ENCODE data around the gene PMF1.

PMF1 gene

GRCh38 chr1:156241926-156242325, 29.1 kb downstream of the PMF1 start, which contains the start of gene BGLAP:
Gene BGLAP, plus strand, starts transcription at chr1:156242184. Its CDS starts 48 bp downstream, at chr1:156242232.
- peaks cover 10% of the 10 kb centered on the region for H3K4me1 ChIP-seq (ENCODE audit: insufficient read depth, poor library complexity, severe bottlenecking)
- peaks cover 6% of the 10 kb centered on the region for H3K27me3 ChIP-seq (ENCODE audit: insufficient read depth, poor library complexity, severe bottlenecking)
- H3K36me3 ChIP-seq (ENCODE audit: low read depth), result peaks cover 2% of the 10 kb centered on the region; the same call in 1 of the 2 replicates
- DNase-seq (ENCODE audit: low spot score), result no peak
- H3K9me3 ChIP-seq (ENCODE audit: severe bottlenecking), result no peaks in the 10 kb centered on the region
- peak within 1 kb of the TSS; percentile 41 for H3K27ac ChIP-seq (ENCODE audit: poor library complexity, severe bottlenecking)
- no peak for ATAC-seq (ENCODE audit: low read depth)
- no peak within 1 kb of the TSS for H3K4me3 ChIP-seq (ENCODE audit: severe bottlenecking)
- no peak for TF ChIP-seq CTCF (IDR thresholded peaks at IDR 0.05; ENCODE audit: poor library complexity, severe bottlenecking)

GRCh38 chr1:156242738-156243137, 29.9 kb downstream of the PMF1 start:
- no peak overlapping the region for H3K27ac ChIP-seq (ENCODE audit: poor library complexity, severe bottlenecking)
- no peak for DNase-seq (ENCODE audit: low spot score)

GRCh38 chr1:156244126-156244525, 31.3 kb downstream of the PMF1 start:
- H3K36me3 ChIP-seq (ENCODE audit: low read depth), result no peaks in the 10 kb centered on the region
- peaks cover 6% of the 10 kb centered on the region for H3K27me3 ChIP-seq (ENCODE audit: insufficient read depth, poor library complexity, severe bottlenecking)
- no peak for TF ChIP-seq CTCF (IDR thresholded peaks at IDR 0.05; ENCODE audit: poor library complexity, severe bottlenecking)
- ATAC-seq (ENCODE audit: low read depth), result no peak
- no peak overlapping the region for H3K4me3 ChIP-seq (ENCODE audit: severe bottlenecking)
- no peak overlapping the region for H3K27ac ChIP-seq (ENCODE audit: poor library complexity, severe bottlenecking)
- no peak for DNase-seq (ENCODE audit: low spot score)
- peaks cover 10% of the 10 kb centered on the region for H3K4me1 ChIP-seq (ENCODE audit: insufficient read depth, poor library complexity, severe bottlenecking)
- H3K9me3 ChIP-seq (ENCODE audit: severe bottlenecking), result no peaks in the 10 kb centered on the region

More at GRCh38 chr1:156242738-156243137, 29.9 kb downstream of the PMF1 start:
- no peak for TF ChIP-seq CTCF (IDR thresholded peaks at IDR 0.05; ENCODE audit: poor library complexity, severe bottlenecking)
- Histone ChIP-seq H3K4me1 (ENCODE audit: insufficient read depth, poor library complexity, severe bottlenecking) (peaks cover 10% of the 10 kb centered on the region), H3K9me3 (ENCODE audit: severe bottlenecking) (no peaks in the 10 kb centered on the region), H3K27me3 (ENCODE audit: insufficient read depth, poor library complexity, severe bottlenecking) (peaks cover 6% of the 10 kb centered on the region), H3K4me3 (ENCODE audit: severe bottlenecking) (no peak overlapping the region), H3K36me3 (ENCODE audit: low read depth) (no peaks in the 10 kb centered on the region)
- no peak for ATAC-seq (ENCODE audit: low read depth)

GRCh38 chr1:156244712-156245111, 31.9 kb downstream of the PMF1 start:
- DNase-seq (ENCODE audit: low spot score) (no peak), ATAC-seq (ENCODE audit: low read depth) (no peak)
- no peak for TF ChIP-seq CTCF (IDR thresholded peaks at IDR 0.05; ENCODE audit: poor library complexity, severe bottlenecking)
- Histone ChIP-seq H3K9me3 (ENCODE audit: severe bottlenecking) (no peaks in the 10 kb centered on the region), H3K36me3 (ENCODE audit: low read depth) (no peaks in the 10 kb centered on the region), H3K4me3 (ENCODE audit: severe bottlenecking) (no peak overlapping the region), H3K27ac (ENCODE audit: poor library complexity, severe bottlenecking) (no peak overlapping the region), H3K4me1 (ENCODE audit: insufficient read depth, poor library complexity, severe bottlenecking) (peaks cover 10% of the 10 kb centered on the region), H3K27me3 (ENCODE audit: insufficient read depth, poor library complexity, severe bottlenecking) (peaks cover 6% of the 10 kb centered on the region)

- ATAC-seq (ENCODE audit: low read depth) (peak; percentile 4; the same call in 2 of the 3 replicates), DNase-seq (ENCODE audit: low spot score) (no peak)
- H3K27me3 ChIP-seq (ENCODE audit: insufficient read depth, poor library complexity, severe bottlenecking), result peaks cover 6% of the 10 kb centered on the region
- TF ChIP-seq CTCF (IDR thresholded peaks at IDR 0.05; ENCODE audit: poor library complexity, severe bottlenecking), result no peak
- no peak overlapping the region for H3K27ac ChIP-seq (ENCODE audit: poor library complexity, severe bottlenecking)
- peaks cover 4% of the 10 kb centered on the region for H3K36me3 ChIP-seq (ENCODE audit: low read depth)
- H3K4me3 ChIP-seq (ENCODE audit: severe bottlenecking), result no peak overlapping the region
- peaks cover 10% of the 10 kb centered on the region for H3K4me1 ChIP-seq (ENCODE audit: insufficient read depth, poor library complexity, severe bottlenecking)
- H3K9me3 ChIP-seq (ENCODE audit: severe bottlenecking), result no peaks in the 10 kb centered on the region
Measured at GRCh38 chr1:156245451-156246232, 32.8 kb downstream of the PMF1 start.

All from RWPE2 (cell line).